Fibroblast of villous mesenchyme (primary cell): ENCODE data around the gene CATSPER3. TPM values are rescaled to one million over a fixed set of nuclear protein-coding genes. Genes with fewer than 3 reads are reported as not detected.
A peak's percentile ranks its signal among the peaks of the same experiment; 100 is the strongest.

Experiments
- DNase-seq: peaks from one replicate; pipeline ENCODE4 v3.0.0-alpha.2; 2010; ENCODE audit warnings: low read depth
- H3K4me3 ChIP-seq: 2 replicates; pipeline ENCODE4 v1.5.1; 2011; ENCODE audit warnings: low read depth, mild to moderate bottlenecking, low read length
- total RNA-seq: library from RNA; depleted of rRNA; stranded (reverse); fragments of >200 nt; gene quantifications from 2 replicates; pipeline ENCODE4 v1.2.3, GENCODE V29; 2012
- TF ChIP-seq, protein P1 (sequence below): IDR thresholded peaks from 2 replicates; pipeline ENCODE4 v1.5.1; 2012; ENCODE audit warnings: low read depth, mild to moderate bottlenecking, low read length; ENCODE audit not compliant: insufficient read depth

CATSPER3 gene
- total RNA-seq, 1 donor: under 0.01 TPM

GRCh38 chr5:135036405-135036804 lies 68.7 kb downstream of the CATSPER3 start:
- TF ChIP-seq, protein P1, sequence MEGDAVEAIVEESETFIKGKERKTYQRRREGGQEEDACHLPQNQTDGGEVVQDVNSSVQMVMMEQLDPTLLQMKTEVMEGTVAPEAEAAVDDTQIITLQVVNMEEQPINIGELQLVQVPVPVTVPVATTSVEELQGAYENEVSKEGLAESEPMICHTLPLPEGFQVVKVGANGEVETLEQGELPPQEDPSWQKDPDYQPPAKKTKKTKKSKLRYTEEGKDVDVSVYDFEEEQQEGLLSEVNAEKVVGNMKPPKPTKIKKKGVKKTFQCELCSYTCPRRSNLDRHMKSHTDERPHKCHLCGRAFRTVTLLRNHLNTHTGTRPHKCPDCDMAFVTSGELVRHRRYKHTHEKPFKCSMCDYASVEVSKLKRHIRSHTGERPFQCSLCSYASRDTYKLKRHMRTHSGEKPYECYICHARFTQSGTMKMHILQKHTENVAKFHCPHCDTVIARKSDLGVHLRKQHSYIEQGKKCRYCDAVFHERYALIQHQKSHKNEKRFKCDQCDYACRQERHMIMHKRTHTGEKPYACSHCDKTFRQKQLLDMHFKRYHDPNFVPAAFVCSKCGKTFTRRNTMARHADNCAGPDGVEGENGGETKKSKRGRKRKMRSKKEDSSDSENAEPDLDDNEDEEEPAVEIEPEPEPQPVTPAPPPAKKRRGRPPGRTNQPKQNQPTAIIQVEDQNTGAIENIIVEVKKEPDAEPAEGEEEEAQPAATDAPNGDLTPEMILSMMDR: no peak
- H3K4me3 ChIP-seq: no peak overlapping the region
- DNase-seq: no peak

DNA sequence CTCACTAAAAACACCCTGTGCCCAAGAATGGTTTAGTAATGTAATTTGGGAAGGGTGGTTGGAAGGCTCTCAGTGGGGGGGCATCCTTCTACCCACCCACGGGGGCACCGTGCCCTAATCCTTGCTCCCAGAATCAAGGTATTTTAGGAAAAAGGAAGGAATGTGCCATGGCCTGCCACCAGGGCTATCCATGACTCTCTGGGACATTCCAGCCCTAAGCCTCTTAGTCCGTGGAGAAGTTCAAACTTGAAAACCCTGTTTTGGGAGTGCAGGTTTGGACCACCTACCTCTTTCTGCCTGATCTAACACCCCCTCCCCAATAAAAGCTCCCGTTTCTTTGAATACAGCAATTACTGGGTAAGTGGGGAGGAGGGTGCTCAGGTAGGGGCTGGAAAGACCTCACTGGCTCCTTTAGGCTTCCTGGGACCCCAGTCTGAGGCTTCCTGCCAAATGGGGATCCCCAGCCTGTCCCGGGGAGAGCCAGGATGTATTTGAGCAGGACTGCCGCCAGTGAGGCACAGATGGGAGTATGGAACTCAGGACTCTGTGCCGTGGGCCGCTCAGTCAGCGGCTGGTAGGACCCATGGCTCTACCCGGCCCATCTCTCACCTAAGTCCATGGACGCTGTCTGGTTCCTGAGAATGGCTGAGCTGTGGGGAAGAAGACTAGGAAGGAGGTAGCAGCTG lies 70.0 kb downstream of the CATSPER3 start:
- TF ChIP-seq, protein P1: no peak
- DNase-seq: no peak
- no peak overlapping the region for H3K4me3 ChIP-seq

GRCh38 chr5:135038205-135038812 lies 70.6 kb downstream of the CATSPER3 start:
- no peak overlapping the region for H3K4me3 ChIP-seq
- no peak for DNase-seq
- TF ChIP-seq, protein P1: no peak

- H3K4me3 ChIP-seq: peak overlapping the region; percentile 39
- TF ChIP-seq, protein P1: no peak
- no peak for DNase-seq
These were observed 71.1 kb downstream of the CATSPER3 start for GRCh38 chr5:135038813-135039270.

DNA sequence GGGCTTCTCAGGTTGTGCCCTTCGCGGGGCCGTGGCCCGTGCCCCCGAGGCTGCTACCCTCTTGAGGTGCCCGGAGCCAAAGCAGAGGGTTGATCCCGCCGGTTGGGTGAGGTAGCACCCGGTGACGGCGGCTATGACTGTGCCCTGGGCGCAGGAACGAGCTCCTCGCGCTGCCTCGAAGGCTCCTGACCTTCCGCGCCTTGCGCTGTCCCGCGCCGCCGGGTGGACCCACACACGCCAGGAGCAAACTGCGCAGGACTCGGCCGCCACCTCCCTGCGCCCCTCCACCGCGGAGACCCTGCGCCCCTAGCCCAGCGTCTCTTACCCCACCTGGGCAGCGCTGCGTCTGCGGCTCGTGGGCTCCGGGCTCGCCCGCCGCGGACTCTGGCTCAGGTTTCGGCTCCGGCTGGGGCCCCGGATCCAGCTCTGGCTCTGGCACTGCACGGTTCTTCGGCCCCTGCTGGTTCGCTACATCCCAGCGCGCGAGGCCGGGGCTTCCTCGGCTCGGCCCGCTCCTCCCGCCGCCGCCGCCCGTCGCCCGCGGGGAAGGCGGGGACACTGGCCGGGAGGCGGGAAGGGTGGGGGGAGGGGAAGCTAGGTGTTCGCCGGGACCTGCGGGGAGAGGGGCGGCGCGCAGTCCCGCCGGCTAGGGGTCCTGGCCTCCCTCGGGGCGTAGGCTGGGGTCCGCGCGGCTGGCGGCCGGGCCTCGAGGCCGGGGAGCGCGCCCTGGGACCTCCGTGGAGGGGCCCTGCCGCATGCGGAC lies 71.7 kb downstream of the CATSPER3 start:
- DNase-seq: peak; percentile 8
- H3K4me3 ChIP-seq: peak overlapping the region; percentile 39
- TF ChIP-seq, protein P1: no peak

- H3K4me3 ChIP-seq: no peak overlapping the region
- TF ChIP-seq, protein P1: no peak
- DNase-seq: no peak
These were observed 72.3 kb downstream of the CATSPER3 start for GRCh38 chr5:135040034-135040332.
